Activated CD4-positive, alpha-beta T cell treated with anti-CD3 and anti-CD28 coated beads, Interleukin-2, amount 50 U/mL, for 16 hours (primary cell): Measurements from ENCODE around the gene ADM2.
"Not testable (repeated sequence)": the region's sequence is repeated elsewhere in the genome, so short reads cannot be mapped to it uniquely, and the experiment has no call there.

Experiments
- DNase-seq: peaks from one replicate; pipeline ENCODE4 v3.0.0-alpha.2; 2020

Gene ADM2

GRCh38 chr22:50526108-50526833 lies 44.9 kb downstream of the ADM2 start:
- DNase-seq, result peak; percentile 91

DNA sequence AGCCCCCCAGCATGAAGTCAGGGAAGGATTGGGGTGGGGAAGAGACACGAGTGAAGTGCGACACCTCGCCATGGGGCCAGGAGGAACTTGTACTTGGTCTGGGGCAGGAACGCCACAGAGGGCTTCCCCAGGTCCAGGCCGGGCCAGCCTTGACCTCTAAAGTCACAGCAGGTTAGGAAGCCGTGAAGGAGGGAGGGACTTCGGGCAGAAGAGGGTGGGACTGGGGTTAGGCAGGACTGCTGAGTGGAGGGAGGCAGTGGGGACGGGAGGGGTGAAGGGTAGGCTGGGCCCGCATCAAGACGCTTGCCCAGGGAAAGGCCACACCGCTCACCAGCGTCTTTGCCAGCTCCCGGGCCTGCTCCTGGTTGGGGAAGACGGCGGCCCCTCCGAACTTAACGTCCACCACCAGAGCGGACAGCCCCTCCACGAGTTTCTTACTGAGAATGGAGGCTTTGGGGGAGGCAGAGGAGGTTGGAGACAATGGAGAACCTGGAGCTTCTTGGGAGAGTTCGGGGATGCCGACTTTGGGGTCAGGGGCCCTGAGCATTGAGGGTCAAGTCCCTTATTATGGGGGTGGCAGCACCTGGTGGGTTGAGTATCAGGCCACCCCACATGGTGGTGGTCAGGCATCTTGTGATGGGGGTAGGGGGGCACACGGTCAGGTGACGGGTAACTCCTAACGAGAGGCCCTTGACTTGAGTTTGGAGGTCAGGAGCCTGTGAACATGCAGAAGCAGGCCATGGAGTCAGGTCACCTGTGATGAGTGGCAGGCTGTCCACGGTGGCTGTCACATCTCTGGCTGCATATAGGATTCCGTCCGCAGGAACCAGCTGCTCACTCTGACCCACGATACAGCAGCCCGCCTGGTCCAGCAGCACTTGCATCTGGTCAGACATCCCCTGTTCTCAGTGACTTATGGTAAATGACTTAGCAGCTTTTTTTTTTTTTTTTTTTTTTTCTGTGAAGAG lies 45.8 kb downstream of the ADM2 start:
- DNase-seq, result peak; percentile 80

DNA sequence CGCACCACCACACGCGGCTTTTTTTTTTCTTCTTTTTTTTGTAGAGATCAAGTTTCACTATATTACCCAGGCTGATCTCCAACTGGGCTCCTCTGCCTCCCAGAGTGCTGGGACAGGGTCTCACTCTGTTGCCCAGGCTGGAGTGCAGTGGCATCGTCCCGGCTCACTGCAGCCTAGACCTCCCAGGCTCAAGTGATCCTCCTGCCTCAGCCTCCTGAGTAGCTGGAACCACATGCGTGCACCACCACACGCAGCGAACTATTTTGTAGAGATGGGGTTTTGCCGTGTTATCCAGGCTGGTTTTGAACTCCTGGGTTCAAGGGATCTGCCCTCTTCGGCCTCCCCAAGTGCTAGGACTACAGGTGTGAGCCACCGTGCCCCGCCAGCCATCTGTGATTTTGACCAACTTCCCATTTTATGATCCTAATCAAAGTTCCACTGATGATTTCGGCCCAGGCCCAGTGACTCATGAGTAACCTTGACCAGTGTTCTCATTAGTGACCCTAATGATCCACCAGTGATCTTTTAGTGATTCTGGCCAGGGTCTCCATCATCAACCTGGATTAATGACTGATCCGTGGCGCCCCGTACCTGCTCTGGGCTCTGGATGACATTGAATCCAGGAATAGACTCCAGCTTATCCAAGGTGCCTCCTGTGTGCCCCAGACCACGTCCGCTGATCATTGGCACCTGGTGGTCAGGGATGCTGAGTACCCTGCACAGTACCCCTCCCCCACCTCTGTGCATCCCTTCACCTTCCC lies 46.8 kb downstream of the ADM2 start:
- DNase-seq, result no peak

GRCh38 chr22:50528682-50529415 lies 47.5 kb downstream of the ADM2 start:
- no peak for DNase-seq

DNA sequence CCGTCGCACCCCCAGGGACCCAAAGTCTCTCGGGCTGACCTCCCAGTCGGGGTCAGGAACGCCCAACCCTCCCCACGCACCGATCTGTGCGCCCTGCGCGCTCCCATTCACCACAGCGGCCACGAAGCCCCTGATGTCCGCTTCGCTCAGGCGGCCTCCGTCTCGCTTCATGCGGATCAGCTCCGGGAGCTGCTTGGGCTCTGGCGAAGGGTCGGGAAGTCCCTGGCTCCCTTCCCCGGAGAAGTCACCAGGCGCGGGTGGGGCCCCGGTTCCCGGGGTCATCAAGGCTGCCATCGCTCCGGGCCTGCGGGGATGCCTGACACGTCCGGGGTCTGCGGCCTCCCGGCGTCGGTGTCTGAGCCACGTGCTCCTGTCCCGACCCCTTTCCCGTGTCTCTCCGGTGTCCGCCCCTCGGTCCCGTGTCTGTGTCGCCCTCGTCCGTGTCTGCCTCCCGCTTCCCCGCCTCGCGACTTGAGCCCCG lies 48.1 kb downstream of the ADM2 start:
- DNase-seq, result no peak

DNA sequence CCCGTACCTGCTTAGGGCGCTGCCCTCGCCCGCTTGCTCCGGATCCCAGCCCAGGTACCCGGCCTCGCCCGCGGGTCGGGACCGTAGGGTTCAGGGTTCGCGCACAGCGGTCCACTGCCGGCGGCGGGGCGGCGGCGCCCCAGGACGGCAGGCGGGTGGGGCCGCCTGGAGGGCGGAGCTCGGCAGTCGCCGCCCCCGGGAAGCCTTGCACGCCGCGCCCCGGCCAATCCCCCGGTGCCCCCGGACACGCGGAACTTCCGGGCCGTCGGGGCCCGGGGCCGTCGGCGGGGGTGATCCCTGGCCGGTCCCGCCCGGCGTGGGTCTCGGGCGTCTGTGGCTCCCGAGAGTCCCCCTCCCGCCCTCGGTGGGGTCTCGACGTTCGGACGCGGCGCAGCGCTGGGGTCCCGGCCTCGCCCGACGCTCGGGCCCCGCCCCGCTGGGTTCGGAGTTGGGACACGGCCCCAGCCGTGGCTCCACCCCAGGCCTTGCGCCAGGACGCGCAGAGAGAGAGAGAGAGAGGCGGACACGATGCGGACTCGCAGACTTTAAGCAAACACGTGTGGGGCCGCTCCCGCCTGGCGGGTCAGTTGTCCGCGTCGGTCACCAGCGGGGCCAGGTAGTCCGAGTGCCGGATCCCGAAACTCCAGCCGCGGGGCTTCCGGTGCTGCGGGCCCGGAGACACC lies 48.7 kb downstream of the ADM2 start, which contains the start of gene TYMP:
TSS of gene TYMP (minus strand) at position 116 of the 683 bp plus-strand sequence. CDS start 303 bp downstream, outside the sequence.
- peak; percentile 81 for DNase-seq

GRCh38 chr22:50530580-50530876 lies 49.2 kb downstream of the ADM2 start:
- DNase-seq, result no peak

- peak; percentile 92 for DNase-seq
Measured at GRCh38 chr22:50530877-50531545, 49.7 kb downstream of the ADM2 start.

GRCh38 chr22:50531546-50531961 lies 50.2 kb downstream of the ADM2 start:
- DNase-seq, result peak; percentile 78

DNA sequence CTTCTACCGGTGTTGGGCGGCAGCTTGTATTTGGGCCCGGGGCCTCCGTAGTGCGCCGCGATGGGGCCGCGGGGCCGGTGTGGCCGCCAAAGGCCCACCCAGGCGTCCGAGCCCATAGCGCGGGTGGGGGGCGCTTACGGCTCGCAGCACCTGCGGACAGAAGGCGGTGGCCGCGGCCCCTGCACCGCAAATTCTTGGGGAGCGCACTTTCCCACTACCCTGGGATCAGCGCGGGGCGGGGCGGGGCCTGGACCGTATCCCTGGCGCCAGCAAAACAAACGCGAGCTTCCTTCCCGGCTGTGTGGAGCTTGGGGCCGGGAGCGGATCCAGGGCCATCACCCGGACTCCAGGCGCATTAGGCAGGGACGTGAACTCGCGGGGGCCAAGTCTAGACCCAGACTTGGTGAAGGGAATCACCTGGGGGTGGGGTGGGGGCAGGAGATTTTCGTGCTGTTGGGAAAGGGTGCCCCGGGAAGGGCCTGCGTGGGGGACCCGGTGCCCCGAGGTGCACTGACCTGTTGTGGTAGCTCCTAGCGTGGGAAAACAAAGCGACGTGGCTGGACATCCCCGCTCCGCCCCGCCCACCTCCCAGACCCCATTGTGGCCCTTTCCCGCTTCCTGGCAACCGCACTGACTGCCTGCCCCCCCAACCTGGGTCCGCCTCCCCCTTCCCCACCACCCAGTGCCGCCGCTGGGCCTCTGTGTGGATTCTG lies 50.8 kb downstream of the ADM2 start:
- DNase-seq, result no peak

- DNase-seq, result no peak
Measured at GRCh38 chr22:50532824-50533796, 51.8 kb downstream of the ADM2 start.

- DNase-seq, result not testable (repeated sequence)
Measured at GRCh38 chr22:50533856-50534711, 52.7 kb downstream of the ADM2 start.

GRCh38 chr22:50535113-50535512 lies 53.8 kb downstream of the ADM2 start:
- DNase-seq, result no peak
